NCI-H1930 (cell line): Measurements from ENCODE around the gene YIF1B.
"Not testable (repeated sequence)": the region's sequence is repeated elsewhere in the genome, so short reads cannot be mapped to it uniquely, and the experiment has no call there.

Experiments used
- DNase-seq, 2 experiments: peaks; one replicate each; lab custom pipeline; 2025; lab: John Stamatoyannopoulos, UW

YIF1B gene

GRCh38 chr19:38315657-38316476 lies at the start of gene YIF1B:
Gene YIF1B (minus strand): TSS chr19:38315947. CDS start chr19:38315917, 30 bp downstream.
- peak; percentile 98 to 99 for DNase-seq

- not testable (repeated sequence) for DNase-seq
Observed at GRCh38 chr19:38362946-38363688, 47.4 kb upstream of the YIF1B start.

- DNase-seq: peak; percentile 91
Observed at GRCh38 chr19:38362076-38362945, 46.6 kb upstream of the YIF1B start.

GRCh38 chr19:38361633-38362075 lies 45.9 kb upstream of the YIF1B start:
- peak; percentile 91 for DNase-seq

GRCh38 chr19:38360839-38361631 lies 45.3 kb upstream of the YIF1B start:
- DNase-seq: no peak

- no peak for DNase-seq
Observed at GRCh38 chr19:38360351-38360750, 44.6 kb upstream of the YIF1B start.

GRCh38 chr19:38359242-38360021 lies 43.7 kb upstream of the YIF1B start:
- no peak for DNase-seq

- DNase-seq: no peak
Observed at GRCh38 chr19:38358071-38358470, 42.3 kb upstream of the YIF1B start.

GRCh38 chr19:38355728-38356725 lies 40.3 kb upstream of the YIF1B start:
- DNase-seq: no peak

- no peak for DNase-seq
Observed at GRCh38 chr19:38352611-38353010, 36.9 kb upstream of the YIF1B start.

GRCh38 chr19:38351865-38352395 lies 36.2 kb upstream of the YIF1B start:
- DNase-seq: no peak

GRCh38 chr19:38350883-38351282 lies 35.1 kb upstream of the YIF1B start:
- no peak for DNase-seq

- no peak for DNase-seq
Observed at GRCh38 chr19:38346837-38347236, 31.1 kb upstream of the YIF1B start.

GRCh38 chr19:38340927-38341326 lies 25.2 kb upstream of the YIF1B start:
- DNase-seq: no peak

GRCh38 chr19:38339011-38339410 lies 23.3 kb upstream of the YIF1B start:
- not testable (repeated sequence) for DNase-seq

GRCh38 chr19:38337360-38337653 lies 21.6 kb upstream of the YIF1B start:
- DNase-seq: no peak

- peak; percentile 88 to 89 for DNase-seq
Observed at GRCh38 chr19:38336638-38337359, 21.1 kb upstream of the YIF1B start.

GRCh38 chr19:38335949-38336637 lies 20.3 kb upstream of the YIF1B start:
- DNase-seq: peak; percentile 94
